ENCODE measurements around the gene FREM3.
A peak's percentile ranks its signal among the peaks of the same experiment; 100 is the strongest.

FREM3 gene

DNA sequence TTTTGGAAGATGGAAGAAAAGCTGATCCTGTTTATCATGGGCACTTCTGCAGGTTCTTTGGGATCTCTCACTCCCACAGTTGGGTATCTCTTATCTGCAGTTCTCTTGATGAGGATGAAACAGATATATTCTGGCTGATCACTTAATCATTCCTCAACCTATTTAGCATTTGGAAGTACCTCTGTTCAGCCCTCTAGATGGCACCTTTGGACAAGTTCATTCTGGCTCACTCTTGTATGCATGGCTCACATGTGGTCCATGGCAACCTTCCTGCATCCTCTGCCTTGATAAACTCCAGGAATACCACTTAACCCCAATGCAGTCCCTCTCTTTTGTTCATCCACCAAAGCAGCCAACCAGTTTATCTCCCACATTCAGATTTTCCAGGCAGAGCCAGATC is 112.8 kb downstream of the FREM3 start:
- TF ChIP-seq, protein P1, sequence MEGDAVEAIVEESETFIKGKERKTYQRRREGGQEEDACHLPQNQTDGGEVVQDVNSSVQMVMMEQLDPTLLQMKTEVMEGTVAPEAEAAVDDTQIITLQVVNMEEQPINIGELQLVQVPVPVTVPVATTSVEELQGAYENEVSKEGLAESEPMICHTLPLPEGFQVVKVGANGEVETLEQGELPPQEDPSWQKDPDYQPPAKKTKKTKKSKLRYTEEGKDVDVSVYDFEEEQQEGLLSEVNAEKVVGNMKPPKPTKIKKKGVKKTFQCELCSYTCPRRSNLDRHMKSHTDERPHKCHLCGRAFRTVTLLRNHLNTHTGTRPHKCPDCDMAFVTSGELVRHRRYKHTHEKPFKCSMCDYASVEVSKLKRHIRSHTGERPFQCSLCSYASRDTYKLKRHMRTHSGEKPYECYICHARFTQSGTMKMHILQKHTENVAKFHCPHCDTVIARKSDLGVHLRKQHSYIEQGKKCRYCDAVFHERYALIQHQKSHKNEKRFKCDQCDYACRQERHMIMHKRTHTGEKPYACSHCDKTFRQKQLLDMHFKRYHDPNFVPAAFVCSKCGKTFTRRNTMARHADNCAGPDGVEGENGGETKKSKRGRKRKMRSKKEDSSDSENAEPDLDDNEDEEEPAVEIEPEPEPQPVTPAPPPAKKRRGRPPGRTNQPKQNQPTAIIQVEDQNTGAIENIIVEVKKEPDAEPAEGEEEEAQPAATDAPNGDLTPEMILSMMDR (IDR thresholded peaks at IDR 0.05; ENCODE audit: insufficient read depth, low read depth, low read length, missing control alignments) = peak; percentile 13
- H3K4me3 ChIP-seq (ENCODE audit: low read depth, low read length) = no peak overlapping the region
- peak; percentile 15 for DNase-seq (ENCODE audit: low read depth)

DNA sequence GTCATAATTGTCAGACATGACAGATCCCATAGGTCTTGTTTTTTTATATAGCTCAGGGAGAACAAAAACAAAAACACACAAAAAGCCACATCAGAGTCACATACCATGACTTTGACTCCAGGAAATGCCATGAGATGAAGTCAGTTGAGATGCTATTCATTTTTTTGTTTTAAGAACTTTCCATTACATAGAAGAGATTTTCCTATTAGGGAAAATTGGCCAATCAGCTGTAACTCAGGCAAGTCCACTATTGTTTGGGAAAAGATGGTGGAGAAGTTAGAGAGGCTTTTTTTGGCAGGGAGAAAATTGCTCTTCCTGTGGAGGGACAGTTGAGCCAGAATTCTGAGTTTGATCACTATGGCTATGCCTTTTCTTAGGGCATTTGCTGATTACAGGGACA is 114.4 kb downstream of the FREM3 start:
- H3K4me3 ChIP-seq (ENCODE audit: low read depth, low read length) = no peak overlapping the region
- TF ChIP-seq, protein P1 (IDR thresholded peaks at IDR 0.05; ENCODE audit: insufficient read depth, low read depth, low read length, missing control alignments) = no peak
- DNase-seq (ENCODE audit: low read depth) = no peak

DNA sequence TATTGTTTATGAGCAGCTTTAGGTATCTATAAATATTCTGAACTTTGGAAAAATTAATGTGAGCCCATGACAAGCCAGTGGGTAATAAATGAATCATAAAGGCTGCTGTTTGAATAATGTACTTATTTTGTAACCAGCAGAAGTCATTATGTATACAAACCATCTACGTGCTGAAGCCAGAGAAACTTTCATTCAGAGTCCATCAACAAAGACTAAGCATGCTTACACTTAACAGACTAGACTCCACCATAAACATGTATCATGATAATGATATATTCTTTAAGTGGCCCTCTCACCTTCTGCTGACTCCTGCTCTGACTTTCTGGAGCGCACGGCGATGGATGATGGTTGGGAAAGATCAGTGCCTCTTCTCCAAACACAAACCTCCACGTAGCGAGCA is 114.9 kb downstream of the FREM3 start:
- no peak overlapping the region for H3K4me3 ChIP-seq (ENCODE audit: low read depth, low read length)
- TF ChIP-seq, protein P1 (IDR thresholded peaks at IDR 0.05; ENCODE audit: insufficient read depth, low read depth, low read length, missing control alignments) = no peak
- no peak for DNase-seq (ENCODE audit: low read depth)

DNA sequence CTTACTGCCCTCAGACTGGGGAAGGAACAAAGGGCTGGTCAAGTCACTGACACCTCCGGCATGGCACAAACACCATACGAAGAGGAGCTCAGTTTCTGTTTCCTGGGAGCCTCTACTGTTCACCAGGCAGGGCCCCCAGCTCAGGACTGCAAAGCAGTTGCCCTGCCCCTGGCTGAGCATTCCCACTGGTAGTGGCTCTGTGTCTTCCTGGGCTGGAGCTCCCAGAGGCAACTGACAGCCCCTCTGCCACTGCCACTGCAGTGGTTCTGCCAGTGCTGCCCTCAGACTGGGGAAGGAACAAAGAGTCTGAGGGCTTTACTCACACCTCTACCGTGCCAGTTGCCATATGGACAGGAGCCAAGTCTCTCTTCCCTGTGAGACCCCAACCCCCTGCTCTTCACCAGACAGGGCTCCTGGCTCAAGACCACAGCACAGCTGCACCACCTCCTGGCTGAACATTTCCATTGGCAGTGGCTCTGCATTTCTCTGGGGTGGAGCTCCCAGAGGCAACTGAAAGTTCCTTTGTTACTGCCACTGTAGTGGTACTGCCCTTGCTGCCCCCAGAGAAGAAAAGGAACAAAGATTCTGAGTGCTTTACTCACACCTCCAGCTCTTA is 119.0 kb downstream of the FREM3 start:
- TF ChIP-seq, protein P1 (IDR thresholded peaks at IDR 0.05; ENCODE audit: insufficient read depth, low read depth, low read length, missing control alignments) = no peak
- DNase-seq (ENCODE audit: low read depth) = no peak
- no peak overlapping the region for H3K4me3 ChIP-seq (ENCODE audit: low read depth, low read length)

DNA sequence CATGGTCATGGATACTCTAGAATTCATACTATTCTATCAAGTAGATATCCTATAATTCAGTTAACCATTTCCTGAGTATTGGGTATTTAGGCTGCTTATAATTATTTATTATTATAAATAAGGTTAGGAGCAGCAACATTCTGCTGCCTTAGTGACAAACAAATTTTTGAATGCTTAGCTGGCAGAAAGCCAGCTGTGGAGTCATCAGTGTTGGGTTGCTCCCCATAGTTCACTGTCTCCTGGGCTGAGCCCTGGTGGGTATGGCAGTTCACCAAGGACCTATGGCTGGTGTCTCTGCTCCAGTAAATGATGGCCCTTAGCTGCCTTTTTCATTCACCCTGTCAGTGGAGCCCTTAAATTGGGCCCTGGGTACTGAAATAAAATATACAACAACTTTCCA is 125.1 kb downstream of the FREM3 start:
- H3K4me3 ChIP-seq (ENCODE audit: low read depth, low read length) = no peak overlapping the region
- TF ChIP-seq, protein P1 (IDR thresholded peaks at IDR 0.05; ENCODE audit: insufficient read depth, low read depth, low read length, missing control alignments) = no peak
- no peak for DNase-seq (ENCODE audit: low read depth)

DNA sequence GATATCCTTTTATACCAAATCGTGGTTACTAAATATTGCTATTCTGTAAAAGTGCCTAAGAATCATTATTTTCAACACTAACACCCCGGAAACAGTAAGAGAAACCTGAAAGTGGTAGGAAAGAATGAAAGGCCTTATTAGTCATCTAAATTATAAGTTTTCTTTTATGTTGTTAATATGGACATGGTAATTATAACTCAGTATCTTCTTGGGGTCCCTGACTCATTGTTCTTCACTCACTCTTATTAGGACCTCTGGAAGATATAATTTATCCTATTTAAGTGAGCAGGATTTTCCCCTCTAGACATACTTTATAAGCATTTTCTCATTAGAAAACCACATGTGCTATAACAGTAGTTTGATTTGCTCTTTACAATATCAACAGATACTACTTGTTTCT is 136.0 kb downstream of the FREM3 start:
- DNase-seq (ENCODE audit: low read depth) = no peak
- no peak overlapping the region for H3K4me3 ChIP-seq (ENCODE audit: low read depth, low read length)
- TF ChIP-seq, protein P1 (IDR thresholded peaks at IDR 0.05; ENCODE audit: insufficient read depth, low read depth, low read length, missing control alignments) = no peak

DNA sequence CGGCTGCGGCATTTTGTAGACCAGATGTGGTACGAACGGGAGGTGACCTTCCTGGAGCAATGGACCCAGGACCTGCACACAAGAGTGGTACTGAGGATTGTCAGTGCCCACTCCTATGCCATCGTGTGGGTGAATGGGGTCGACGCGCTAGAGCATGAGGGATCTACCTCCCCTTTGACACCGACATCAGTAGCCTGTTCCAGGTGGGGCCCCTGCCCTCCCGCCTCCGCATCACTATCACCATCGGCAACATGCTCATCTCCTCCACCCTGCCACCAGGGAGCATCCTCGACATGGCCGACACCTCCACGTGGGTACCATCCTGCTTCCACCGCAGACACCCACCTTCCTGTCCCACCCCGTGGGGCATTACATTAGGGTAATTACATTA is 140.7 kb downstream of the FREM3 start:
- peak; percentile 49 for DNase-seq (ENCODE audit: low read depth)
- TF ChIP-seq, protein P1 (IDR thresholded peaks at IDR 0.05; ENCODE audit: insufficient read depth, low read depth, low read length, missing control alignments) = peak; percentile 23
- H3K4me3 ChIP-seq (ENCODE audit: low read depth, low read length) = peak overlapping the region; percentile 86

Data from GM12865 (cell line).